Keratinocyte (primary cell): ENCODE results near the gene RCVRN. TPM values are rescaled to one million over a fixed set of nuclear protein-coding genes. Genes with fewer than 3 reads are reported as not detected.

Source experiments
- DNase-seq: peaks from one replicate; pipeline ENCODE4 v3.0.0-alpha.2; 2011; ENCODE audit warnings: low read depth, missing footprints, low spot score
- FAIRE-seq: peaks from 2 replicates; lab custom pipeline; 2011; peaks lifted over from hg19 to GRCh38; lab: Jason Lieb, UNC
- H2AFZ ChIP-seq: 2 replicates; pipeline ENCODE4 v1.6.0; 2012; ENCODE audit warnings: low read length, control low read depth, inconsistent platforms; ENCODE audit not compliant: control insufficient read depth
- H3K27ac ChIP-seq: 2 replicates; pipeline ENCODE4 v1.5.1; 2011; ENCODE audit warnings: low read length; ENCODE audit not compliant: control insufficient read depth, insufficient read depth
- H3K27me3 ChIP-seq: 3 replicates; pipeline ENCODE4 v1.6.0; 2011; ENCODE audit warnings: low read length; ENCODE audit not compliant: control insufficient read depth, insufficient read depth; ENCODE audit errors: extremely low read depth
- H3K36me3 ChIP-seq, 2 experiments: 2 replicates in 1 of 2; 3 replicates in 1 of 2; pipeline ENCODE4 v1.5.1; 2011; ENCODE audit warnings: low read length in 2 of 2, mild to moderate bottlenecking in 1 of 2; ENCODE audit not compliant: control insufficient read depth in 2 of 2, insufficient read depth in 2 of 2; ENCODE audit errors: extremely low read depth in 1 of 2
- H3K4me1 ChIP-seq: 3 replicates; pipeline ENCODE4 v1.5.1; 2011; ENCODE audit warnings: low read length; ENCODE audit not compliant: control insufficient read depth, insufficient read depth; ENCODE audit errors: extremely low read depth
- H3K4me2 ChIP-seq: 3 replicates; pipeline ENCODE4 v1.6.0; 2011; ENCODE audit warnings: low read depth, low read length; ENCODE audit not compliant: control insufficient read depth, insufficient read depth; ENCODE audit errors: extremely low read depth
- H3K4me3 ChIP-seq, 3 experiments: fragments of 200-600 bp in 1 of 3; sonication (generic) in 1 of 3; 2 replicates in 2 of 3; 3 replicates in 1 of 3; pipeline ENCODE4 v1.5.1; 2011 to 2016; ENCODE audit warnings: low read length in 3 of 3, mild to moderate bottlenecking in 3 of 3, control low read depth in 2 of 3, inconsistent platforms in 1 of 3, low read depth in 1 of 3, mixed read lengths in 1 of 3, mixed run types in 1 of 3, moderate library complexity in 1 of 3; ENCODE audit not compliant: control insufficient read depth in 2 of 3, insufficient read depth in 2 of 3; ENCODE audit errors: extremely low read depth in 1 of 3
- H3K79me2 ChIP-seq: 2 replicates; pipeline ENCODE4 v1.6.0; 2012; ENCODE audit warnings: low read length; ENCODE audit not compliant: control insufficient read depth, insufficient read depth
- H3K9ac ChIP-seq: 3 replicates; pipeline ENCODE4 v1.6.0; 2011; ENCODE audit warnings: low read length; ENCODE audit not compliant: control insufficient read depth, insufficient read depth; ENCODE audit errors: extremely low read depth
- H3K9me1 ChIP-seq: 3 replicates; pipeline ENCODE4 v1.6.0; 2011; ENCODE audit warnings: low read length; ENCODE audit not compliant: control insufficient read depth, insufficient read depth; ENCODE audit errors: extremely low read depth
- H3K9me3 ChIP-seq: 2 replicates; pipeline ENCODE4 v1.5.1; 2012; ENCODE audit warnings: low read depth, low read length; ENCODE audit not compliant: control insufficient read depth
- H4K20me1 ChIP-seq: 3 replicates; pipeline ENCODE4 v1.6.0; 2011; ENCODE audit warnings: low read length; ENCODE audit not compliant: control insufficient read depth, insufficient read depth; ENCODE audit errors: extremely low read depth
- CTCF ChIP-seq, 3 experiments: IDR thresholded peaks in 1 of 3; conservative IDR thresholded peaks in 1 of 3; optimal IDR thresholded peaks in 1 of 3; 2 replicates in 2 of 3; 3 replicates in 1 of 3; pipeline versions ENCODE3 to v1.5.1; 2011; ENCODE audit warnings: low read length in 3 of 3, mild to moderate bottlenecking in 3 of 3, moderate library complexity in 2 of 3, control low read depth in 1 of 3, inconsistent platforms in 1 of 3; ENCODE audit not compliant: insufficient read depth in 2 of 3; ENCODE audit errors: extremely low read depth in 1 of 3
- EZH2 ChIP-seq: IDR thresholded peaks from one replicate; pipeline ENCODE4 v1.6.1; 2012; ENCODE audit warnings: inconsistent platforms, mild to moderate bottlenecking, low read length, moderate library complexity
- dilution Hi-C: fragments of 300-500 bp; cut with MboI; formaldehyde crosslinking; loops from one replicate; pipeline ENCODE4 v1.7.0; 2020; ENCODE audit warnings: low sequenced_read_pairs; ENCODE audit not compliant: extremely low pct_ligation_motif_present
- polyA plus RNA-seq, 5 experiments: library from polyadenylated mRNA; depleted of rRNA in 3 of 5; stranded (reverse) in 3 of 5; stranded (forward) in 1 of 5; unstranded in 1 of 5; fragments of >200 nt; gene quantifications; 1 replicate in 1 of 5; 2 replicates in 3 of 5; 3 replicates in 1 of 5; pipeline versions ENCODE4 v1.2.1 to v1.2.3, GENCODE V29; 2011 to 2012; ENCODE audit warnings: missing spikeins in 2 of 5, low read depth in 1 of 5, low replicate concordance in 1 of 5

Gene RCVRN
- polyA plus RNA-seq, 1 donor (not counting 4 experiments of a cell fraction or from before 2014, with no cell fraction given): not detected

GRCh38 chr17:9893411-9894012, 11.6 kb downstream of the RCVRN start:
- Histone ChIP-seq H3K36me3 (no peaks in the 10 kb centered on the region), H3K9me3 (no peaks in the 10 kb centered on the region), H4K20me1 (no peaks in the 10 kb centered on the region), H3K27ac (no peak overlapping the region), H3K4me3 (no peak overlapping the region), H3K4me2 (no peak overlapping the region), H3K9me1 (no peaks in the 10 kb centered on the region), H3K27me3 (no peaks in the 10 kb centered on the region), H3K4me1 (no peaks in the 10 kb centered on the region), H2AFZ (no peak overlapping the region), H3K9ac (no peak overlapping the region), H3K79me2 (no peaks in the 10 kb centered on the region)
- dilution Hi-C loops: no loop called here
- TF ChIP-seq EZH2 (no peak), CTCF (optimal IDR thresholded peaks at IDR 0.05 in 1 of 3, IDR thresholded peaks at IDR 0.05 in 1 of 3, conservative IDR thresholded peaks at IDR 0.05 in 1 of 3; ENCODE audit: extremely low read depth in 1 of 3, insufficient read depth in 2 of 3, low read length in 3 of 3) (no peak)
- FAIRE-seq (no peak), DNase-seq (no peak)

GRCh38 chr17:9890124-9890523, 14.9 kb downstream of the RCVRN start:
- no peak overlapping the region for H3K4me3 ChIP-seq
- FAIRE-seq: no peak

More at GRCh38 chr17:9890124-9890523, 14.9 kb downstream of the RCVRN start:
- Histone ChIP-seq H2AFZ (no peak overlapping the region), H3K27me3 (no peaks in the 10 kb centered on the region), H3K4me1 (no peaks in the 10 kb centered on the region), H3K79me2 (no peaks in the 10 kb centered on the region), H3K9ac (no peak overlapping the region), H3K9me1 (no peaks in the 10 kb centered on the region), H4K20me1 (no peaks in the 10 kb centered on the region), H3K9me3 (no peaks in the 10 kb centered on the region), H3K27ac (no peak overlapping the region), H3K4me2 (no peak overlapping the region), H3K36me3 (no peaks in the 10 kb centered on the region)
- dilution Hi-C loops: no loop called here
- TF ChIP-seq EZH2: no peak
- peak in 2 of 3 experiments; percentile 47 to 56 for TF ChIP-seq CTCF (optimal IDR thresholded peaks at IDR 0.05 in 1 of 3, IDR thresholded peaks at IDR 0.05 in 1 of 3, conservative IDR thresholded peaks at IDR 0.05 in 1 of 3; ENCODE audit: extremely low read depth in 1 of 3, insufficient read depth in 2 of 3, low read length in 3 of 3)
- DNase-seq: no peak
